ENCODE results near the gene ZFYVE27.
A peak's percentile ranks its signal among the peaks of the same experiment; 100 is the strongest.

The ZFYVE27 gene

DNA sequence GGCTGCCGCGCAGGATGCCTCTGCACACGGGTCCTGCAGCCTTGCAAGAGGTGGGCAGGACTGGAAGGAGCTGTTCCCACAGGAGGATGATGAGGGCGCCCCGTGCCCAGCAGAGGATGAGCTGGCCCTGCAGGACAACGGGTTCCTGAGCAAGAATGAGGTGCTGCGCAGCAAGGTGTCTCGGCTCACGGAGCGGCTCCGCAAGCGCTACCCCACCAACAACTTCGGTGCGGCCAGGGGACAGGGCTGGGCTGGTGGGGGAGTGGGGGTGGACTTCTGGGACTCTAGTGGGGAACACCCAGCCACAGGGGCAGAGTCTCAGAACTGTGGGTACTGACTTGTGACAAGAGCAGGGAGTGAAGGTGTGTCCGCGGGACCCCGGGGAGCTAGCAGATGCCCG, 16.0 kb downstream of the ZFYVE27 start:
- DNase-seq: no peak

DNA sequence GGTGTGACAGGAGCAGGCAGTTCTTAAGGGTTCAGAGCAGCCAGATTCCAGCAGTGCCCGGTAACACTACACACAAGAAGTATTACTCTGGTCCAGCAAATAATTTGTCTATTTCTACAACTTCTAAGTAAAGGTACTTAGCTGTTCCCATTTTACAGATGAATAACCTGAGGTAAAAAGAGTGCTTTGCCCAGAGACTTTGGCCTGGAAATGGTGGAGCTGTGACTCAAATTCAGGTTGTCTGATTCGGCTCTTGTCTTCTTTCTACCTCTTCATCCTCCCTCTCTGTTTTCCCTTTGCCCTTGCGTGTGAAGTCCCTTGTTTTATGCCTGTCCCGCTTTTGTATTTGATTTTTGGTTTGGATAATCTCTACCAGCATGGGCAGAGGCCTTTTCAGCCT, 17.8 kb downstream of the ZFYVE27 start:
- DNase-seq: no peak

DNA sequence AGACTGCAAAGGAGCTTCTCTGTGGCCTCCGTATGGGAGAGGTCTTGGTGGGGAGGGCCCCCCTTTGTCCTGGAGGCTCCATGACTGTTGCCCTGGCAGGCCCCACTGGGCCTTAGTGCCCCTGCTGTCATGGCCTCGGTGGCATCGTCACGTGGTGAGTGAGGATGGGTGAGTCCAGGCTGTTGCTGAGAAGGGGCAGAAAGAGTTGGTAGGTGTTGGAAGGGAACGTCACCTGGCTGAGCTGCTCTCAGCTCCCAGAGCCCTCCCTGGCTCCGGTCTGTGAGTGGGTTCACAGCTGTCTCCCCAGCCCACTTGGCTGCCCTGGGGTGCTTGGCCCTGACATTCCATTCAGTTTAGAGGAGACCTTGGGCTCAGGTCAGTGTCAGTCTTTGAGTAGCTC, 18.8 kb downstream of the ZFYVE27 start:
- no peak for DNase-seq

DNA sequence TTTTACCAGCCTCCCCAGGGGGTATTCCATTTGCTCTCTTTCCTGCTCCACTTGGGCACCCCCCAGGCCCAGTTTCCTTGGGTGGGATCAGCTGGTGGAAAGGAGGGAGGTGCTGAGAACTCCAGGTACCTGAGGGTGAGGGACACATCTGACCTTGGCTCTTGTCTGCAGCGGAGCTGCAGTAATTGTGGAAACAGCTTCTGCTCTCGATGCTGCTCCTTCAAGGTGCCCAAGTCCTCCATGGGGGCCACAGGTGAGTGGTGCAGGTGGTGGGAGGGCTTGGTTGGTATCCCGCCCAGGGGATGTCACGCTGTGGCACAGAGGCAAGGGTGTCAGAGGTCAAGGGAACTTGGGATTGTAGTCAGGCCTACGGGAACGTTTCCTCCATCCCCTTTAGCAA, 20.5 kb downstream of the ZFYVE27 start:
- DNase-seq: no peak

DNA sequence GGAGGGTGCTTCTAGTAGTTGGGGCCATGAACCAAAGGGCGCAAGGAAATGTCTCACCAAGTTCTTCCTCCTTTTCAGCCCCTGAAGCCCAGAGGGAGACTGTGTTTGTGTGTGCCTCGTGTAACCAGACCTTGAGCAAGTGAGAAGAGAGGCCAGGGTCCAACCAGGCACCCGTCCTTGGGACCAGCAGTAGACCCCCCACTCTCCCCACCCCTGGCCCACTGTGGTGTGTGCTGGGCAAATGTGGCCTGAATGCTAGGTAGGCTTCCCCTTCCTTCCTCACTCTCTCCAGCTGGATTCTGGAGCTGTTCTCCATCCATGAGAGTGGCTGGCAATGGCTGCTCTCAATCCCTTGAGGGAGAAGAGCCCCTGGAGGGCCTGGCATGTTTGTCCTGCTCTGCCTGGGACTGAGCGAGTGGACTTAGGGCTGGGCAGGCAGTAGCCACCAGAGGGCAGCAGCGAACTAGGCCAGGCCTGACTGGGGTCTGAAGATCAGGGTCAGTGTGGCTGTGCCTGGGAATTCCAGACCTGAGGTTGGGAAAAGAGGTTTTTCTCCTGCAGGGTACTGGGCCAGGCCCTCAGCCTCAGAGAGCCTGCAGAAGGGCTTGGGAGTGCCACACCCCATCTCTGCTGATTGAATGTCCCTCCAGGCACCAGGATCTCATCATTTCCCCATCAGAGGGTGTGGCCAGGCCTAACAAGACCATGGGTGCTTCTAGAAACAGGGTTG, 22.4 kb downstream of the ZFYVE27 start:
- peak in 2 of 4 experiments; percentile 9 to 13 for DNase-seq

DNA sequence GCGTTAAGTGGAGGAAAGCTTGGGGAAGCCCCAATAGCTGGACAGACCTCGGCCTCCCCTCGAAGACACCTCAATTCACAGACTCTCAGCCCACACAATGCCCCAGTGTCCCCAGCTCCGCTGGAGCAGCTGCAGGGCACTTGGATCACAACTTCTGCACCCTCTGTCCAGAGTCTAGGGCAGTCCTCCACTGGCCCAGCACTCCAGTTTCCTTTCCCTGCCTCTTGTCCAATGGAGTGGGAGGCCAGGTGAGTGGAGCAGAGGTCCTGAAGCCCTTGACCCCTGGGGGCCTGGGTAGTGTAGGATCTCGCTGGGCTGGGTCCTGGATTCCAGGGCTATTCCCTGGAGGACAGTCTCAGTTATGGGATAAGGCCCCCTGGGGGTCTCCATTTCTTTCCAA, 23.0 kb downstream of the ZFYVE27 start:
- DNase-seq: no peak

DNA sequence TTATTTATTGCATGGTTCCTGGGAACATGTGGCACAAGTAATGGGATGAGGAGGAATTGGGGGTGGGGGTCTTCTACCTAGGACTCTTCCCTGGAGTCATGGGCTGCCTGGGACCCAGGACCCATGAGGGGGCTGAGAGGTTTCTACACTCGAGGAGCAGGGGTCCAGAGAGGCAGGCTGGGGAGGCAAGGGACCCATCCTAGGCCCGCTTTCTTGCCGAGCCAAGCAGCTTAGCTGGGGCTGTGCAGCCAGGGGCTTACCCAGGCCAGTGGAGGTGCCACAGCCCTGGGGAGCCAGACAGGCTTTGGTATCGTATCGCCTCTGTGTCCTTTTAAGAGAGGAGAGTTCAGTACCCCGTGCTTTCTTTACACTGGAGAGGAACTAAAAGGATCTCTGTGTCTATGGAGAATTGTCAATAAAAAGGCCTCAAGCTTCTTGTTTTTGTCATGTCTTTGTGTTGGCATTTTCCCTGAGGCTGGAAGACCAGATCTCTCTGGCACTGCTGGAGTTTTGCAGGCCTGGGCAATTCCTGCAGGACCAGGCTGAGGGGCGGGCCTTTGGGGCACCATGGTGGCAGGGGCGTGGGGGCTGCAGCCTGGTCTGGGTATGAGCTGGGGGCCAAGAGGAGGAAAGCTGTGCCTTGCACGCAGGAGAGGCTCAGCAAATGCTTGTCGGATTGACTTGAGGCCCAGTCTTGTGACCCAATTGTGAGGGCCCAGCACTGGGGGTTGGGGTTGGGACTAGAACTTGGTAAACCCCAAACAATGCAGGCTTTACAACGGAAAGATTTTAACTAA, 23.7 kb downstream of the ZFYVE27 start:
- DNase-seq: no peak

DNA sequence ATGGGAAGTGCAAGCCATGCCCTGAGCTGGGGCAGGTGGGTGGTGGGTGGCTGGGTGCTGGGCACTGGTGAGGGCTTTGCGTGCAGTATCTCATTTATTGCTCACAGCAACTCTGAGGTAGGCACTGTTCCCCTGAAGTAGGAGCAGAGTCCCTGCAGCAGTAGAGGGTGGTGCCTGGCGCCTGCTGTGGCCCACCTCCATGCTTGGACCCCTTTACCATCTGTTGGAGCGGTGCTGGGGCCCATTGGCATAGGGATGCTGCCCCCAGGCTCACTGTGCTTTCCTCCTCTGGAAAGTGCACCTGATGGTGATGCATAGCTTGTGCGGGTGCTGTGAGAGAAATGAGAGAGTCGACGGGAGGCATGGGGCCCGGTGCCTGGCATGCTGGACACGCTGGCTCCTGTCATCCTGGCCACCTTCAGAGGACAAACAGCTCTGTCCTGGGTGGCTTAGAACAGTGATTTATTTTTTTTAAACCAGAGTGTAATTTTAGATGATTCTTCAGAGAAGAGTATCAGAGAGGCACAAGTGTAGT, 24.5 kb downstream of the ZFYVE27 start:
- no peak for DNase-seq

DNA sequence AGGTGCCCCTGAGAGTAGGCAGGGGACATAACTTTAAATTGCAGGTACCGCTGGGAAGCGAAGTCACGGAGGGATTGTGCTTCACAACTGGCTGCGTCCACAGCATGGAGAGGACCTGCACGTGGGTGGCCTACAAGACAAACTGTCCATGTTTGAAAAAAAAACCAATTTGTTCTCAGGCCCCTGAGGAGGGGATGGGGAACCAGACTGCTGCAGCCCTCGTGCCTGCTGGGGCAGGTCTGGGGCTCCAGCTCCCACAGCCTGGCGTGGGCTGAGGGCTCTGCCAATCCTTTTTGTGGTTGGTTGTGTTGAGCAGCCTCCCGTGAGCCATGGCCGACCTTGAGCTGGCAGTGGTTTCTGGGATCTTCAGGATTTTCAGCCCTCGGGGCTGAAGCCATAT, 25.1 kb downstream of the ZFYVE27 start:
- no peak for DNase-seq

DNA sequence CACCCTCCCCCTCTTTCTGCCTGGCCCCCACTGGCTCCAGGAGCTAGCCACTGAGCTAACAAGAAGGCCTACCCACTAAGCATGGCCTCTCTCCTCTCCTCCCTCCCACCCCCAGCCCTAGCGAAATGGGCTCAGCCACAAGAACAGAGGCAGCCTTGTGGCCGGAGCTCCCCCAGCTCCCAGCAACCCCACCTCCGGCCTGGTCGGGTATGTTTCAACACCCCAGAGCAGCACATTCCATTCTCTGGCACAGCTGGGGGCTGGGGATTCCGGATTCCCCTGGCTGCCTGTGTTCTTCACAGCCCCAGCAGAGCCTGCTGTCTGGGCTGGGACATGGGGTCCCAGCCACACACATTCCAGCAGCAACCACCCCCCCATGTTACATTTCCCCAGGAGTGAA, 25.9 kb downstream of the ZFYVE27 start:
- DNase-seq: no peak

DNA sequence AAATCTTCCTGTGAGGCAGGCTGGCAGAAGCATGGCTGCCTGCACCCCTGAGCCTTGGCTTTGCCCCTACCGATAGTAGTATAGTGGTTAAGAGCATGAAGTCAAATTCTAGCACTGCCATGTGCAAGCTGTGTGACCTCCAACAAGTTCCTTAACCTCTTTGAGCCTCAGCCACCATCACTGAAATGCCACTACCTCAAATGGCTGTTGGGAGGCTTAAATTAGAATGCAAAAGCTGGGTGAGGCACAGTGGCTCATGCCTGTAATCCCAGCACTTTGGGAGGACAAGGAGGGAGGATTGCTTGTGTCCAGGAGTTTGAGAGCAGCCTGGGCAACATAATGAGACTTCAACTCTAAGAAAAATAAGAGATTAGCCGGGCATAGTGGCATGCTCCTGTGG, 26.5 kb downstream of the ZFYVE27 start:
- no peak for DNase-seq

DNA sequence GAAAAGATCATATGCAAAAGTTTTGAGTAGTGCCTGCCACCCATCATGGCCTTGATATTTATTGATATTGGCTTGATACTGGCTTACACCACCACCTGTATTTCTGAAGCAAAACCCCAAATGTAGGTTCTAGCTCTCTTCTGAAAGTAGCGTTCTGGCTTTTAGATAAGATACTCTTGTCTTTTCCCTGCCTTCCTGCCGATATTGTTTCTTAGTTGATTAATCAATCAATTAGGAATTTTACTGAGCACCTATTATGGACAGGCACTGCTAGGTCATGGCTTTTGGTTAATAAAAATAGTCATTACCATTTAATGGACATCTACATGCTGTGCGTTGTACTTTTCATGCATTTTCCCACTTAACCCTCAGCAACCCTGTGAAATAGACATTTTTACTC, 27.0 kb downstream of the ZFYVE27 start:
- DNase-seq: no peak

DNA sequence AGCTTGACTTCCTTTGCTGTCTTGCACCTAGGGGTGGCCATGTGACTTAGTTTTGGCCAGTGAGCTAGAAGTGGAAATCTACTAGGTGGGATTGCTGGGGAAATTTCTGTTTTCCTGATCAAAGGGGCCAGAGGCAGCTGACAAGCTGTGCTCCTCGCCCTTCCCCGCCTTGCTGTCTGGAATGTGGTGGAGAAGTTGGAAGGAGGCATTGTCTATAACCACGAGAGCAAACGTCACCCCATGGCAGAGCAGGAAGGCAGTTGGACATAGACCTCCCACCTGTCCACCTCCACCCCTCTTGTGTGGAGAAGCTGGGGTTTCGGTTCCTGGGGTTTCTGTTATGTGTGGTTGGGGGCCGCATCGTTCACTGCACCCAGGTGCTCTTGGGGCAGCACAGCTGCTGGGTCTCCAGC, 27.6 kb downstream of the ZFYVE27 start:
- DNase-seq: no peak

DNA sequence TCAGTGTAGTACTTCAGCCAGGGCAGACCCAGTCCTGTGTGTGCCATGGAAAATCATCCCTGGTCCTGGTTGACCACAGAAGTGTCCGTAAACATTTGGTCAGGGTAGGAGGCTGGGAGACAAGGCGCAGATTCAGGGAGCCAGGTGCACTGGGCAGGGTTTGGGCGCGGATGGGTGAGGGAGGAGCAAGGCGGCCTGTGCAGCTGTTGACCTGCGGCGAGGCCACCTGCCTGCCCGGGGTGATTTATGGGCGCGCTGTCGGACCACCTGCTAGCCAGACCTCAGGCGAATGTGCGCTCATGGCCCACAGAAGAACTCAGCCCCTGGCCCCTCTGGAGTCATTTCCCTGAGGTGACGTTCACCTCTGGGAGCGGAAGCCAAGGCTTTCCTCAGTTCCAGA, 28.3 kb downstream of the ZFYVE27 start:
- no peak for DNase-seq

DNA sequence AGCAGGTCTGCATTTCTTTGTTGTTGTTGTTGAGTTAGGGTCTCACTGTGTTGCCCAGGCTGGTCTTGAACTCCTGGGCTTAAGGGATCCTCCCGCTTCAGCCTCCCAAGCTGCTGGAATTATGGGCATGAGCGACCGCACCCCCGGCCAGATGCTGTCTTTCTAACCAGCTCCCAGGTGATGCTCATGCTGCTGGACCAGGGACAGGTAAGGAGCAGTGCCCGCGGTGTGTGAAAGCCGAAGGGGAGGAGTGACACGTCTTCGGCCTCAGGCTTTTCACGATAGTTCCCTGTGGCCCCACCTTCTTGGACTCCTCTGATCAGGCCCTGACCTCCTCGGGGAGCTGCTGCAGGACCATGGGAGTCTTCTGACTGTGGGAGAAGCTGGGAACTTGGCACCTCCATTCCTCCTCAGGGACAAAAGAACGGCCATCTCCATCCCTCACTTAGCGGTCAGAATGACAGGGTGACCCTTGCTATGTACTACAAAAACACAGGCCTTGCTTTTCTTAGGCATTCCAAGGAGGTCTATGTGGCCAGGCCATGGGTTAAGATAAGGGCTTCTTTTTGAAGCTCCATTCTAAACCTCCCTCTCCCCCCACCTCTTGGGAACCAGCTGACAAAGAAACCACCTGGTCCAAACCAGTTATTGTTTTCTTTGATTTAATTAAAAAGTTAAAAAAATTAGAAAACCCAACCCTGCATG, 29.3 kb downstream of the ZFYVE27 start:
- no peak for DNase-seq

DNA sequence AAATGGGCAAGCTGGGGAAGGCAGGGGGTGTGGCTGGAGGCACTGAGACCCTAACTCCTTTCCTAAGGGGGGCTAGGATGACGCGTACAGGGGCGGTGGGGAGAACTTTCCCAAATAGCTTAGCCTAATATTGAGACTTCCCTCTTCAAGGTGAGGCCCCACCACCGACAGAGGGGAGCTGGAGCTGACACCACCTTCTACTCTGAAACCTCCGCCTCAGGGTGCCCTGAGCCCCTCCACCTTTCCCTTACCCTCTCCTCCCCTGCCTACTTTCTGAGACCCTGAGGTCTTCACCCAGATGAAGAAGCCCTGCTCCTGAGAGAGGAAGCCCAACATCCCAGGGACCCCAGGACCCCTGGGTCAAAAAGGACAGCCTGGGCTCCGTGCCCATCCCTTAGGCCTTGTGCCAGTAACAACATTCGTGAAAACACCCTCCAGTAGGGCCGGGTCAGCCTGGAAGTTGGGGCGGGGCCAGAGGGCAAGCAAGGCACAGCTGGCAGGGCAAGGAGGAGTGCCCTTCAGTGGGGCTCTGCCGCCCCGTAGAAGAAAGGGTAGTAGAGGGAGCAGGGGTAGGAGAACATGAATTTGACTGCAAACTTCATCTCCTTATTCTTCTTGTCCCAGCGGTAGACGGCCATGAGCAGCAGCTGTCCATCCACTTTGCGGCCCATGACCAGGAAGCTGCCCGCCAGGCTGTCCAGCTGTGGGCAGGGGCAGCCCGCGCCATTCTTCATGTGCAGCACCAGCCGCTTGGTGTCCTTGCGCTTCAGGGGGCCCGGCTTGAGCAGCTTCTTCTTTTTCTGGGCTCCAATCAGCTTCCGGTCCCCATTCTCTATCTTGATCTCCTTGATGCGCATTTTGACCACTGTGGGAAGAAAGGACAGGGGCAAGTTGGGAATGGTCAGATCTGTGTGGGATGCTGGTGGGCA, 30.3 kb downstream of the ZFYVE27 start:
- no peak for DNase-seq

DNA sequence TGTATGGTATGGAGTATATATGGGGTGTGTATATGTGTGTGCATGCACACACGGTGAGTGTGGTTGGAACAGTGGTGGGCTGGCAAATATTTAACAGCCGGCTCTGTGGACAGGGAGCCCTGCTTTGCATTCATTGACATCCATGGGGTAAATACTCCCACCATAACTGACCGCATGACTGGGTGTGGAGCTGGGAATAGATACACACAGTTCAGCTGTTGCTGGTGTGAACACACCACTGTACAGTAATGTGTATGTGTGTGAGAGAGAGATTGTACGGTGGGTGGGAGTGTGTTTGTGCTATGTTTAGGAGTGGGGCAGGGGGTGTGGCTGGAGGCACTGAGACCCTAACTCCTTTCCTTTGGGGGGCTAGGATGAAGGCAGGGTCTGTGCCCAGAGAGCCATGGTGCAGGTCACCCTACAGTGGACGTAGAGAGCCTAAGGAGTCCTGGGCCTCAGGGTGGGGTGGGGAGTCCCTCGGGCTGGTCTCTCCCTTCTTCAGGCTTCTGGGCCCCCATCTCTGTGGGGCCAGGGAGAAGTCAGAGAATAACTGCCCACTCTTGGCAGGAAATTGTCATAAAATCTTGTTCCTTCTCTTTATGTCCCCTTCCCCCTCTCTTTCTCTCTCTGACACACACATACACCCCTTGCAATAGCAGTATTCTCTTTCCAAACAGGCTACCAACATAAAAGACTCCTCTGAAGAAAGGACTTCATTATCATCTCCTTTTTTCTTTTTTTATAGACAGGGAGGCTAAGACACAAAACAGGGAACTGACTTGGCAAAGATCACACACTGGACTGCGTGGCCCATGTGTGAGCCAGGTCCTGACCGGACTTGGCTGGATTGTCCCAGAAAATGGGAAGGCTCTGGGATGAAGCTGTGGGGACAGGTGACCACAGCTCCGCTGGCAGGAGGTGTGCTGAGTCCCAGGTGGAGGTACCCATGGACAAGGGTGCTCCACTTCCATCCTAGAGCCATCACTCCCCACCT, 31.7 kb downstream of the ZFYVE27 start:
- no peak for DNase-seq

DNA sequence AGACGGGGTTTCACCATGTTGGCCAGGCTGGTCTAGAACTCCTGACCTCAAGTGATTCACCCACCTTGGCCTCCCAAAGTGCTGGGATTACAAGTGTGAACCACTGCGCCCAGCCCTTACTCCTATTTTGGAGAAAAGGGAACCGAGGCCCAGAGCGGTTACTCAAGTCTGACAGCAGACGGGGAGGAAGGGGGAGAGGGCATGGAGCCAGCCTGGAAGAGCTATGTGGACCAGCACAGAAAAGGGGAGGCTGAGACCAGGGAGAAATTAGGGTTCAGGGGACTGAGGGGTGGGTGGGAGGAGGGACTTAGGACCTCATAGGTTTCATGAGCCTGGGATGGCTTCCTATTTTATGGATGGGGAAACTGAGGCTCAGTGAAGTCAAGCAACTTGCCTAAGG, 33.3 kb downstream of the ZFYVE27 start:
- DNase-seq: no peak

DNA sequence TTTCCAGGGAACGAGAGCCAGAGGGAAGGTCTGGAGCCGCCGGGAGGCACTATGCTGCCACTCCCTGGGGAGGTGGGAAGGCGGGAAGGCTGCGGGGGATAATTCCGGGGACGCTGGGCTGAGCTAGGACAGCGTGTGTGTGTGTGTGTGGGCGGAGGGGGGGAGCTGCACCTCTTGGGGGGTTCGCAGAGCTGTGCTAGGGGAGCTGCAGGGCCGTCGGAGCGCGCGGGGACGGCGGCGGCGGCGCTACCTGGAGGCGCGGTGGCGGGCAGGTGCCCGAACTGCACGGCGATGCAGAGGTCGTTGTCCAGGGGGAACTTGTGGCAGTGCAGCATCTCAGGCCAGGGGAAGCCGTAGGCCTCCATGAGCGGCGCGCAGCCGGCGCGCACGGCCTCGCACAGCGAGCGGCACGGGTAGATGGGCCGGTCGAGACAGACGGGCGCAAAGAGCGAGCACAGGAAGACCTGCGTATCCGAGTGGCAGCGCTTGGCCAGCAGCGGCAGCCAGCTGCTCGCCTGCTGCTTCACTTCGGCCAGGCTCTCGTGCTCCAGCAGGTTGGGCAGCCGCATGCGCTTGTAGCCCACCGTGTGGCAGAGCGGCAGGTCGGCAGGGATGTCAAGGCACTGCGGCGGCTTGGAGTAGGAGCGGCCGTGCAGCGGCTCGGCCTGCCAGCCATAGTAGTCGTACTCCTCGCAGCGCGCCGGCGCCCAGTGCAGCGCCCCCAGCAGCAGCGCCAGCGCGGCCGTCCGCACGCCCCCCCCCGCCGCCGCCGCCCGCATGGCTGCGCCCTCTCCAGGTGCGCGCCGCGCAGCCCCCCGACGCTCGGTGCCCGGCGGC, 34.3 kb downstream of the ZFYVE27 start:
- DNase-seq: no peak
